Kidney tubule cell (primary cell): ENCODE data around the gene TXNRD1.
"Not testable (repeated sequence)": the region's sequence is repeated elsewhere in the genome, so short reads cannot be mapped to it uniquely, and the experiment has no call there.

Experiments
- DNase-seq: peaks from one replicate; pipeline ENCODE4 v3.0.0-alpha.2; 2018; ENCODE audit warnings: low spot score

Gene TXNRD1

DNA sequence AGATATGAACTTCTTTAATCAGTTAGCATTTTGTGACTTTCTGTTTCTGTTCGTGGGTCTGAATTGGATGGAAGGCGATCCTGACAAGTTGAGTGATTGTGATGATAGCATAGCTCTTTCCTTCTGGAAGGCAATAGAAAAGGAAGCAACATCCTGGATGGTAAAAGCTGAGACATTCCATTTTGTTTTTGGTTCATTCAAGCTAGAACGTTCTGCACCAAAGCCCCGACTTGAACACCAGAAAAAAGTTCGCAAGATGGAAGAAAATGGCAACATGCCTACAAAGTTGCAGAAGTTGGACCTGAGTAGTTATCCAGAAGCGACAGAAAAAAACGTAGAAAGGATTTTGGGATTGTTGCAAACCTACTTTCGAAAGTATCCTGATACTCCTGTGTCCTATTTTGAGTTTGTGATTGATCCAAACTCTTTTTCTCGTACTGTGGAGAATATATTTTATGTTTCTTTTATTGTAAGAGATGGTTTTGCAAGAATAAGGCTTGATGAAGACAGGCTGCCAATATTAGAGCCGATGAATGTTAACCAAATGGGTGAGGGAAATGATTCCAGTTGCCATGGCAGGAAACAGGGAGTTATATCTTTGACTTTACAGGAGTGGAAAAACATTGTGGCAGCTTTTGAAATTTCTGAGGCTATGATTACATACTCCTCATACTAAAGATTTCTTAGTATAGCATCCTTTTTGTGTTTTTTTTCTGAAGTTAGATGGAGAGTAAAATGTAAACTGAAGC lies 88.9 kb downstream of the TXNRD1 start:
- no peak for DNase-seq

DNA sequence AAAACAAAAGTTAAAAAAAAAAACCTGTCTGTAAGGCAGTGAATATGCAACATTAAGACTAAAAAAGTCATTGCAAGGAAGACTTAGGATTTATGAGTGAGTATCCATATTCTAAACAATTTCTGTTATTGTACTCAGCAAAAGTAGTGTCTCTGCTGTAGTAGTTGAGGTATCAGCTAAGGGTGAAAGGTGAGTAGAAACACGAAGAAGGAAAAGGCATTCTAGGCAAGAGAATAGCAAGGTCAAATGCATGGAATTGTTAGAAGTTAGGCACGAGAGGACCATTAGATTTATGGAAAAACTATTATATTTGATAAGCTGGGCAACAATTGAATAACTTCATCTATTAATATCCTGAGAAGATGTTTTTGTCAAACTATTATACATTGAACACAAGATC lies 89.8 kb downstream of the TXNRD1 start:
- no peak for DNase-seq

DNA sequence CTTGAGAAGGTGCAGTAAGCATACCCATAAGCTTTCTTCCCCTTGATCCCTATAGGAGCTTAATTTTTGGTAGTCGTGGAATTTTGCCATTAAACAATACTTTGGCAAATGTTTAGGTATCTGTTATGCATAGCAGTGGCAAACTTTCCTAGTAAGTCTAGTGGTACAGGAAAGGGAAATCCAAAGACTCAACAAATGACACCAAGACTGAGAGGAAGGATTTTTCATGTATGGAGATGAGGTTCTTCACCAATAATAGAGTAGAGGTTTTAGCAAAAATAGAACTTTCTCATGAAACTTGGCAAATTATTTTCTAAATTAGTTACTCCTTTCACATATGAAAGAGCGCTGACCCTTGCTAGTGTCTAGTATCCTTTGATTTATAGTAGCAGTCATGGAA lies 90.8 kb downstream of the TXNRD1 start:
- no peak for DNase-seq

DNA sequence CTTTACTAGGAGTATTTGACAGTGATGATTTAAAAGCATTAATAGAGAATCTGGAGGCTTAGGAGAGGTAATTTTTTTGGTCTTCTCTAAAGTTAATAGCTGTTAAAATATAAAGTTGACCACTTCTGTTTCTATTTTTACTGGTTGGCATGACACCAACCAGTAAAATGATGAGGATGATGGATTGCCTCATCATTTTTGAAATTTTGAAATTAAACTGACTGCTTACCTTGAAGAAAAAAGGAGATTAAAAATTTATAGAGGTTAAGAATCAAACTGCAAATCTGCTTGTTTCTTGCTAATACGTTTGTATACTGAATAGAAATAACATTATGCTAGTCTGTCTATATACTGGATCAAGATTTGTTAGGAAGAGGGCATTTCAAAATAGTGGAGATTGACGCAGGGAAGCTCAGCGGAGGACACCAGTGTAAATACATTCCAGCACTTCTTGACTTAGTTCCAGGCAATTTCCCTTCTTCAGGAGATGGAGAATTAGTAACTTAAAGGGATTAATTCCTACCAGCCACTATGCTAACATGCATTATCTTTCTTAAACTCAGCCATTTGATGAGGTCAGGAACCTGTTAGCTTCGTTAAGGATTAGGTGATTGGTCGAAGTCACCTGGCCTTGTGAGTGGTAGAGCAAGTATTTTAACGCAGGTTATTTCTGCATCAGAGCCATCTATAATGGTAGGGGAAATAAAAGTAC lies 91.5 kb downstream of the TXNRD1 start:
- peak; percentile 19 for DNase-seq

DNA sequence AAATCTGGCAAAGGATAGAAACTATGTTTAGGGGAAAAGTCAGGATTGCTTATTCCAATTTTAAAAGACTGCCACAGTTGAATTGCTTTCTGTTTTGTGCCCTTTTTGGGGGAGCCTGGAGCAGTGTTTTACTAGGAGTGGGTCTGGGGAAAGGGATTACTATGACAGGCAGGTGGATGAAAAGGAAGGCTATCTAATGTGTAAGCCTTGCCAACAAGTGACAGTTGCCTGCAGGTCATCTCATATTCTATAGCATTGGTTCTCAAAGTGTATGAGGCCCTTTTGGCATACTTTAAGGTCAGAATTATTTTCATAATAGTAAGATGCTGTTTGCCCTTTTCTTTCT lies 92.0 kb downstream of the TXNRD1 start:
- no peak for DNase-seq

DNA sequence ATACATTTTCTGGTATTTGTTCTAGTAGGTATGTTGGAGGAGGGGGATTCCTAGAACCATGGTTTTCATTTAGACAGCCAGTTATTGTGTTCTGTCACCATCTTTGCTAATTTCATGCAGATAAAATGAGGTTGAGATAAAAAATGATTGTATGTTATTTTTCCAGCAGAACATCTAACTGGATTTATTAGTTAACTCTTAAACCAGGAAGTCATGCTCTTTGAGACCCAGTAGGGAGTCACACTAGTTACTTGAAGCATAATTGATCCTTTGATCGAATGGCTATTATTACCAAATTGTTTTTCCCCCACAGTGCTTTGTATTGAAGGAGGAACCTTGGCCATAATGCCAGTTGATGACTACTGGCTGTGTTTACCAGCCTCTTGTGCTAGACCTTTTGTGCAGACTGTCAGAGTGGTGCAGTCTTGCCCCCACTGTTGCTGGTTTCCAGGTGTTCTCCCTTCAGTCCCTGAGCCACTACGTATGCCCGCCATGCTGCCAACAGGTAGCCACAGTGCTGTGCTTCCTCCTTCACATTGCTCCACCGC lies 93.9 kb downstream of the TXNRD1 start:
- DNase-seq, result no peak

DNA sequence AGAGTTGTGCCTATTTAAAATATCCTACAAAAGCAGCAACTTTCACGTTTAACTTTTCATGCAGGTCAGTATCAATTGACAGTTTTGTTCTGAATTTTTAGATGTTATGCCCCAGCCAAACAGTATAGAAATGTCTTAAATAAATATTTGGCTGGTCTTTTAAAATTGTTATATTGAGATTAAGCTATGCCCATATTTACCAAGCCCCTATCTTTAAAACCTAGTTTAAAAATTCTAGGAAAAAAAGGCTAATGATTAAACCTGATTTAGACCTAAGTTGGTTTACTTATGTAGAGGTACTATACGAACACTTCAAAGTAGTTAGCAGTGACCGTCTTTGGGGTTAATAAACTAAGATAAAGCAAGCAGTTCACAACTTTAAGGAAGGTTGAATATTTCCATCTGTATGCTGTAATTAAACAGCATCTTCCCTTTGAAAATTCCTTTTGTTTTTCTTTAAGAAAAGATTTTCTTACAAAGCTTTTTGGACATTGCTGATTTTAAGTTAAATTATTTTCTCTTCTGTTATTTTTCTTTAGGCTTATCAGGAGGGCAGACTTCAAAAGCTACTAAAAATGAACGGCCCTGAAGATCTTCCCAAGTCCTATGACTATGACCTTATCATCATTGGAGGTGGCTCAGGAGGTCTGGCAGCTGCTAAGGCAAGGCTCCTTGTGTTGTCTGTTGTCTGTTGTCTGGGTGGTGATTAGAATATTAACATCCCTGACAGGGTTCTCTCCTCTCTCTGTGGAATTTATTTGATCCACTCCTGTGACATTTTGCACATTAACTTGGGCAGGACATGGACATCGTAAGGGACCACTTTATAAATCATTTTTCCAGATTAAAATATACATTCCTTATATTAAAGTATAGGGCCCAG lies 95.4 kb downstream of the TXNRD1 start:
- no peak for DNase-seq

DNA sequence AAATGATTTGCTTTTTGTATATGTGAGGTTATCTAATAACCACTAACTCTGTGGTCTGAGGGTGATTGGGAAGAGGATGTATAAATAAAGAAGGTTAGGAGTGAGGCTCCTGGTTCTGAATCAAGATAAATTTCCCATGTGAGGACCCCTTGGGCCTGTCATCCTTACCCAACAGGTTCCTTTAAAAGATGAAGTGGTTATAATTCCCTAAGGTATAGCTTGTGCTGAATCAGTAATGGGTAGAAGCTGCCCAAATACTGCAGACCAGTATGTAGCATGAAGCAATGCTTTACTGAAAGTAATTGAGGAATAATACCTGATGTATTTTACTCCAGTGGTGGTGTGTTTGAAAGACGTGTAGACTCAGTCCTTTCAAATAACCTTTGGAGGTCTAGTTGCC lies 96.6 kb downstream of the TXNRD1 start:
- no peak for DNase-seq

DNA sequence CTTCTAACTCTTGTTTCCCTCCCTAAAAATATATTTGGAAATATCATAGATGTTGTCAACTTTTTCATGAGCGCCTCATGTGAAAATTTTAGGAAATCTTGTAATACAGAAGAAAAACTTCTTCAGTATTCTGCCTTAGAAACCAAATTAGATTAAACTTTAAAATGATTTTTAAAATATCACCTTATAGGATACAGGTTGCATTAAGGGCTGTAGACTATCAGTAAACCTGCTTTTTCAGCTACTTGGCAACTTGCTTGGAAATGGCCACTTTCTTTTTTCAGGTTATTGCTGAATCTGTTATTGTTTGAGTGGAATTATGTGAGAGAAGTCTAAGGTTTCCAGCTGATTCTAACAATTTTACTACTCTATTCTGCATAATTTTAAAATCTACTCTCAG lies 97.1 kb downstream of the TXNRD1 start:
- DNase-seq, result no peak

DNA sequence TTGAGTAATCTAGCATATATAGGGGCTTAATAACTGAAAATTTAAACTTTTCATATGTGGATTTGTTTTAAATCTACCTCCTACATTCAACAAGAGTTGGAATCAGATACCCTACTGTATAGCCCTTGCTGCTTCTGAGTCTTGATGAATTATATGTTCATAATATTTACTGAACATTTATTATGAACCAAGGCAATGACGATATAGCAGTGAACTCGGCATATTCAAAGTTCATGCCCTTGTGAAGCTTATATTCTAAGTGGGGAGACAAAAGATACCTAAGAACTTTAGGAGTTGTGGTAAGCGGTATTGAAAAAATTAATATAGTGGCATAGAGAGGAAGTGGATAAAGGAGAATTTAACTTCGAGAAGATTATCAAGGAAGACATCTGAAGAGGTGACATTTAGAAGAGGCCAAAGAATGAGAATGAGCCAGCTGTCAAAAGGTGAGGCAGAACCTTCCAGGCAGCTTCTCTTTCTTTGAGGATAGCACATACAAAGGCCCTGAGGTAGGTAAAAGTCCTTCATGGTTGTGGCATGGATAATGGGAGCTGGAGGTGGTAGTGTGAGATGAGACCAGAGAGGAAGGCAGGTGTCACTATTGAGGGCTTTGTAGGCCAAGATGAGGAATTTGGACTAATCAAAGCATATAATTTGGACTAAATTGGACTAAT lies 98.1 kb downstream of the TXNRD1 start:
- DNase-seq, result no peak

DNA sequence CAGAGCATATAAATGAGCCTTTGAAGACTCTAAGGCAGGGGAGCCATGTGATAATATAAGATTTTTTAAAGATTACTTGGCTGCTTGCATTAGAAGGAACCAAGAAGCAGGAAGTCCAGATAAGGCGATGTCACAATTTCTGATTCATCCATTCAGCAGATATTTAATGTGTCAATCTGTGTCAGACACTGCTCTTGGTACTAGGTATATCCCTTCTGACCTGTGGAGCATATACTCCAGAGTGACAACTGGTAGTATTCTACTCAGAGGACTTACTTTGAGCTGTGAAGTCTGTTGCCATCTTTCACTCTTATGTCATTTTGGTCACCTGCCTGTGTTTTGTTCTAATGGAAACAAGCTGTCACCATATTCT lies 98.6 kb downstream of the TXNRD1 start:
- DNase-seq, result peak; percentile 73

DNA sequence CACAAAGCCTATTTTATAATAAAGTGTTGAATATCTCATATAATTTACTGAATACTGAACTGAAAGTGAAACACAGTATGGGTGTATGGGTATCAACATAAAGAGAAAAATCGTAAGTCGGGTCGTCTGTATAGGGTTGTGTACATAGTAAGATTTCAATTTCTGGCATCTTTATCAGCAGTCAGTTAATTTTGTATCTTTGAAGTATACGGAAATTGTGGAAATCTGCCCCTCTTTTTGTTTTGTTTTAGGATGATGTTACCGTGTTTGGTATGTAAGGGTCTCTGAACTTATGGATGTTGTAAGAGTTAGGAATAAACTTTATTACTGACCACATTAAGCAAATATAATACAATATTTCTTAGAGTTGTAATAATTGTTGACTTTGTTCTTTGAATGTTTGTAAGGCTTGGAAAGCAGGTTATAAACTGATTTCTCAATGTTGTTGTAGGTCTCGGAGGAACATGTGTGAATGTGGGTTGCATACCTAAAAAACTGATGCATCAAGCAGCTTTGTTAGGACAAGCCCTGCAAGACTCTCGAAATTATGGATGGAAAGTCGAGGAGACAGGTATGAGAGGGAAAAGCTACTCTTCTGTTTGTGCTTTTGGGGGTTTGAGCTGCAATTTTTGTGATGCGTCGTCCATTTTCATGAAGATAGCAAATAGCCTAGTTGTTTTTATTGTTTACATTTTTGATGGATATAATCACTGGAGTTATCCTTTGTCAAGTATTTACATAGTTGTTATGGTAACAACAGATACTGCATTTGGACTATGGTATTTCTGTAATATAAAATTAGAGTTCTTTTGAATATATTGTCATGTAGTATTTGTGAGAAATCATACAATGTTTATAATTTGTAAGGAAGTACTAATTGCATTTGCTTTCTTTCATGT lies 100.0 kb downstream of the TXNRD1 start:
- no peak for DNase-seq

DNA sequence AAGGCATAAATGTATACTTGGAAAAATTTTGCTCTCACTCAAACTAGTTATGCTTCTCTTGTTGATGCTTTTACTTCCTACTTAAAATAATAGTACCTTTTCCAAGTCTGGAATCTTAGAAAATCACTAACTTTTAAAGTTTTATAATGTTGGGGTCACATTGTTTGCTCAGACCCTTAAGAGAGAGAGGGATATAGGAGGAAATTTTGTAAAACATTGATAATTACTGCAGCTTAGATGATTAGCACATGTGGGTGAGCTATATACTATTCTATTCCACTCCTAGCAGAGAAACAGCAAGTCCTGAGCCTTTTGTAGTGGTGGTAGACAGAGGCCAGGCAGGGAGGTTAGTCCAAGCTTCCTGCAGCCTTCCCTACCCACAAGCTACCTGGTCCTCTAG lies 101.4 kb downstream of the TXNRD1 start:
- no peak for DNase-seq

DNA sequence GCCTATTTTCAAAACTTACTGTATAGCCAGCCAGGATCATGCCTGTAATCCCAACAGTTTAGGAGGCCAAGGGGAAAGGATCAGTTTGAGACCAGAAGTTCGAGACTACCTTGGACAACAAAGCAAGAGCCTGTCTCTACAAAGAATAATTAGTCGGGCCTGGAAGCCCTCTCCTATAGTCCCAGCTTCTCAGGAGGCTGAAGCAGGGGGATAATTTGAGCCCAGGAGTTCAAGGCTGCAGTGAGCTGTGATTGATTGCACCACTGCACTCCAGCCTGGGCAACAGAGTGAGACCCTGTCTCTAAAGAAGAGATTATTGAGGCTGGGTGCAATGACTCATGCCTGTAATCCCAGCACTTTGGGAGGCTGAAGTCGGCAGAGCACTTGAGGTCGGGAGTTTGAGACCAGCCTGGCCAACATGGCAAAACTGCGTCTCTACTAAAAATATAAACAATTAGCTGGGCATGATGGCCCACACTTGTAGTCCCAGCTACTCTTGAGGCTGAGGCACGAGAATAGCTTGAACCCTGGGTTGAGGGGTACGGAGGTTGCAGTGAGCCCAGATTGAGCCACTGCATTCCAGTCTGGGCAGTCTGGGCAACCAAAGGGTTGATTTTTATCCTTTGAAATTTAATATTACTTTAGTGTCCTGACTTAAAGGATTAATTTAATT lies 102.1 kb downstream of the TXNRD1 start:
- DNase-seq, result no peak

DNA sequence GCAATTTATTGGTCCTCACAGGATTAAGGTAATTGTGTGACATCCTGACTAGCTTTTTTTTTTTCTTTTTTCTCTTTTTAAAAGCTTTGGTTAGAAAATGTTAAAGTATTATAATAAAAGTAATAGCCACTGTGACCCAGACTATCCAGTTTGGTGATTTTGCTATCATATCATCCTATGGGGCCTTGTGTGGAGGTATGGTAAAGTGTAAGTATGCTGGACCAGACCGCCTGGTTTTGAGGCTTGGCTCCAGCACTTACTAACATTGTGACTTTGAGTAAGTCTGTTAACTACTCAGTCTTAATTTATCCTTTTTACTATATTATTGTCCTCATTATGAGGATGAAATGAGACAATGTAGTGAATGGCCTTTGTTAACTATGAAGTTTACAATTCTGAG lies 103.4 kb downstream of the TXNRD1 start:
- no peak for DNase-seq

DNA sequence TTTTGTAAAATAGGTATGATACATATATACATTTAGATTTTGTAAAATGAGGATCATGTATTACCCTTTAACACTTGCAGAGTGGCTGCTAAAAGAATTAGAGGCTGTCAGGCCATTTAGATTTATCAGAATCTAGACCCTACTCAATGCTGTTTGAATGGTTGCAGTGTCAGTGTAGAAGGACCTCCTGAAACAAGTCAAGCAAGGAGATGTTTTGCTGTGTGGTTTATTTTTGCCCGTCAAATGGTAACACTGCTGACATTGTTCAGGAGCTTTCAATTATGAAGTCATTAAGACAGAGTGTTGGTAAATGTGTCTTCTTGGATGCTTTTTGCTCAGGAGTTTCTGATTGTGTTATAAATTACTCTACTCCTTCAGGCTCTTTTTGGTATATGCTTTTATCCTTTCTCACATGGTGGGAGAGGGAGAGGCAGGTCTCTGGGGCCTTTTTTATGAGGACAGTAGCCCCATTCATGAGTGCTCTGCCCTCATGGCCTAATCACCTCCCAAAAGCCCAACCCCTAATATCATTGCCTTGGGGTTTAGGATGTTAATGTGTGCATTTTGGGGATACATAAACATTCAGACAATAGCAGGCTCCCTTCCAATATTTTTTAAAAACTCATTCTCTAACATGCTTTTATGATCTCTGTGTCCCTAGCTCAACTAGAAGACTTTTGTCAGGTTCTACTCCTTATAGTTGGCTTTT lies 104.5 kb downstream of the TXNRD1 start:
- DNase-seq, result no peak

DNA sequence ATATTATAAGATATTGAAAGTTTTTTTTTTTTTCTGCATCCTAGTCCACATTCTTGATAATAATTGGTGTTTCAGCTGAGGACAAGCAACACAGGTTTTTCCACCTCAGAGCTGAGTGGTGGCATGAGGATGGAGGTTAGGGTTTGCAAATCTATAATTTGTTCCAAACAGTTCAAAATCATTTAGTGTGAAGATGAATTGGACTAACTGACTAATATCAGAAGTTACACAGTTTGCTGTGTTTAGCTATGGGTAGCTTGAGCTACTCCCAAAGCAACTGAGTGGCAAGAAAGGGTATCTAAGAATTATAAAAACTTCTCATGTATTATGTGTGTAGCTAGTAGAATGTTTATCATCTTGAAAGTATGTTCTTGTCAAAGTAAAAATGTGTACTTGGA lies 105.0 kb downstream of the TXNRD1 start:
- DNase-seq, result no peak

DNA sequence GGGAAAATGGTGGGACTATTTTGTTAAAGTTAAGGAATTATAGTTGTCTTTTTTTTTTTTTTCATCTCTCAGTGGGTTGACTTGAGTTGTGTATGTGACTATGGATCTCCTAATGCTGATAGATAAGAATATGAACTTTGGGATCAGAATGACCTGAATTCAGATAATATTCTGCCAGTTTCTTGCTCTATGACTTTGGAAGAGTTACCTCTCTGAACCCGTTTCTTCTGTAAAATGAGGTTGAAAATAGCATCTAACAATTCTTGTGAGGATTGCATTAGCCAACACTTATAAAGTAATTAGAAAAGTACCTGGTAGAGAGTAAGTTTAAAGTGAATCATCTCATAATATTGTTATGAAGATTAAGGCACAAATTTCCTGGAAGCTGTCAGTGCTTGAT lies 106.4 kb downstream of the TXNRD1 start:
- no peak for DNase-seq

DNA sequence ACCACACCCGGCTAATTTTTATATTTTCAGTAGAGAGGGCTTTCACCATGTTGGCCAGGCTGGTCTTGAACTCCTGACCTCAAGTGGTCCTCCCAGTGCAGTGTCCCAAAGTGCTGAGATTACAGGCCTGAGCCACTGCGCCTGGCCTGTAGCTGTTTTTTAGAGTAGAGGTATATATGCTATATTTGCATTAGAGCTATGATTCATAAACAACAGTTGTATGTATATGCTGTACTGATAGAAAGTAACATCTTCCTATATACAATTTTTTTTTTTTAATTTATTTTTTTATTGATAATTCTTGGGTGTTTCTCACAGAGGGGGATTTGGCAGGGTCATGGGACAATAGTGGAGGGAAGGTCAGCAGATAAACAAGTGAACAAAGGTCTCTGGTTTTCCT lies 107.0 kb downstream of the TXNRD1 start:
- not testable (repeated sequence) for DNase-seq

DNA sequence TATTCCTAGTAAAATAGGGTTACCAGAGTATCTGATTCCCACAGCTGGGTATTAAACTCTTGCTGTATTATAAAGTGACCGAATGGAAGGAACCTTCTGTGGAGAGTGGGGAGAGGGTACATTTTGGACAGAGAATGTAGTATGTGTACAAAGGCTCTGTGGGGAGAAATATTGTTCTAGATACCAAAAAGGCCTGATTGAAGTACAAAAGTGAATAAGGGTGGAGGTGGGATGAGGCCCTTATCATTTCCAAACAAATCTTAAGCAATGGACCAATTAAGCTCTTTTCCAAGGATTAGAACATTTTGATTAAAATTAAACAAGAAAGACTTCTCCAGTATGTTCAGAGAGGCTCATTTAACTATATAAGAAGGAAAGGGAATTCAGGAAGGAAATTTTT lies 108.3 kb downstream of the TXNRD1 start:
- DNase-seq, result no peak
